ENCODE results near the gene POMT1. TPM values are rescaled to one million over a fixed set of nuclear protein-coding genes. Genes with fewer than 3 reads are reported as not detected.

POMT1 gene
- polyA plus RNA-seq, 3 donors = 36.9 to 50.9 (median 50.0) TPM

- no peak for DNase-seq
Measured at GRCh38 chr9:131522257-131523085, 19.8 kb downstream of the POMT1 start.

- no peak for DNase-seq
Measured at GRCh38 chr9:131523086-131523388, 20.3 kb downstream of the POMT1 start.

GRCh38 chr9:131523451-131524435, 21.0 kb downstream of the POMT1 start:
- DNase-seq = no peak

- no peak for DNase-seq
Measured at GRCh38 chr9:131524665-131525315, 22.1 kb downstream of the POMT1 start.

DNA sequence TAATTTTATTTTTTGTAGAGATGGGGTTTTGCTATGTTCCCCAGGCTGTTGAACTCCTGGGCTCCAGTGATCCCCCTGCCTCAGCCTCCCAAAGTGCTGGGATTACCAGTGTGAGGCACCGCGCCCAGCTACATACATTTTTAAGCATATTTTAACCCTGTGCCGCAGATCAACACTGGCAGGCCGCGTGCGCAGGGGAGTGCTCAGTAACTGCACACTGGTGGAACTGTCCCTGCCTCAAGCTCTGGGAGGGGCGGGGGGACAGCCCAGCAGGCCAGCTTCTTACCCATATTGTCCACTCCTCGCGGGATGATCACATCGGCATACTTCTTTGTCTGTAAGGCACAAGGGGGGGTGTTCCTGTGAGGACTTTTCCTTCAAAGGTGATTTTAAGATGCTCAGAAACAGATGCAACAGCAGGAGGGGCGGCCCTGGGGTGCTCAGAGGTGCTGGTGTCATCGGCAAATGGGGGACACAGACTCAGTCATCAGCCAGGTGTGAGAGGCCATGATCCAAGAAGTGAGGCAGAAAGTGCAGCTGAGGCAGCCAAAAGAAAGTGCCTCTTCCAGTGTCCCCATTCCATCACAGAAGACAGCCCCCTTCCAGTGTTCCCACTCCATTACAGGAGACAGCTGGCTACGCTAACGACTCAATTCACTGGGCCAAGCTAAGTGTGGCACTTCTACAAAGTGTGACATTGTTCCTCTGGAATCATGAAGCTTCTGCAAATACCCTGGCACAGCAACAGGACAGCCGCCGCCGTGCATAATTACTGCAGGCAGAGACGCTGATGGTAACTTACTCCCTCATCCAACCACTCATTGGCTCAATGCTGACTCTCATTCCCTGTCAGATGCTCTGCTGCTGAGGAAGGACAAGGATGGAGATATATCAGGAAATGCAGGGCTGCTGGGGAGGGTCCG, 23.2 kb downstream of the POMT1 start:
- no peak for DNase-seq

- DNase-seq = no peak
Measured at GRCh38 chr9:131528186-131528585, 25.5 kb downstream of the POMT1 start.

DNA sequence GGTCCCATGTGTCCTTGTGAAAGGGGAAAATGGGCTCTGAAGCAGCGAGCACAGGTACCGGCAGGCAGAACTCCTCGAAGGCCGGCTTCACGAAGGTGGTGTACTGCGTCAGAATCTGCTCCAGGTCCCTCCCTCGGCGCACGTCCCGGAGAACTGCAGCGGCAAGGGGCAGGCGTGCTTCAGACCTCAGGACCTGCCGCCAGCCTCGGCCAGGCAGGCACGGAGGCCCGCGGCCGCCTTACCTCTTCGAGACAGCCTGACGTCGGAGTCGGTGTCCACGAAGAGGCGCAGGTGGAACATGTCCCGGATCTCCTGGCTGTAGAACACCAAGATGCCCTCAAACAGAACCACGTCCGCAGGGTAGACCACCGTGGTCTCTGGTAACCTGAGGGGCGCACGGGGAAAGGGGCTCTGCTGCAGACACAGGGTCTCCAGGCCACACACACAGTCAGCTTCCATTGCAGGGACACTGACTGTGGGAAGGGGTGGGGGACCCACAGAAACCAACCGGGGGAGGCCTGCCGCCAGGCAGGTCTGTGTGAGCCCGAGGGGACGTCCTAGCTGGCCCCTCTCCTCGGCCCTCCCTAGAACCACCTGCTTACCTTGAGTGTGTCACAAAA, 26.3 kb downstream of the POMT1 start:
- no peak for DNase-seq

DNA sequence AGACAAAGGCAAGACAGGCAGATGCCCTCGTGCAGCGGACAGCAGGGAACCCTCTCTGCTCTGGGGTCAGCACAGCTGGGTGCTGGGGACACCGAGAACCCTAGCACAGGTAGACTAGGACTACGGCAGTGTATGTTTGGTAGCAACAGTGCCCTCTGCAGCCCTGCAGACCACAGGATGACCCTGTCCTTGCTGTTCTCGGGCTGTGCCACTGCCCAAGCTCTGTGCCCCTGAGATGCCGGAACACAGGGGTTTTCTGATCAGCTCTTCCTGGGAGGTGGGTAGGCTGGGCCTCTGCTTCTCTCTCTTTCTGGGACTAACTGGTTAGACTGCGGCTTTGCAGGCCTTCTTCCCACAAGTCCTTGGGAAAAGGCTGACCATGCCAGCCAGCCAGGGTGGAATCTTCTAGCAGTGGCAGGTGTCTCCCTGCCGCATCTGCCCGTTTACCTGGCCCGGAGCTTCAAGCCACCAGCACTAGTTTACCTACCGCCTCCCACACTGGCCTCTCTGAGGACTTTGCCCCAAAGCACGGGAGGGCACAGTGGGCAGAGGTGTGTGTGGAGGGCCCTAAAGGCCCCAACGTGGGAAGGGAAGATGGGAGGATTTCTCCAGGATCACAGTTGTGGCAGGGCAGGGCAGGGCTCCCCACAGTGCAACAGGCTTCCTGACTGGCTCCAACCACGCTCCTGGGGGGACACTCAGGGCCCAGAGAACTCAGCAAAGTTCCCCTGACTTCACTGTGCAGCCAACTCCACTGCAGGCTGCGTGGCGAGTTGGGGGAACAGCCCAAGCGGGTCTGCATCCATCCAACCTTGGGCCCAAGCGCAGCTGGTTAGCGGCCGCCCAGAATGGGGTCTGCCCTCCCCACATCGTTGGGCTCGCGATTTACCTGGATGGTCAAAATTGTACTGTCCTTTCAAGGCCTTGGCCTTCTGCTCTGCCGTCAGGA, 27.2 kb downstream of the POMT1 start:
- DNase-seq = no peak

- no peak for DNase-seq
Measured at GRCh38 chr9:131530546-131530919, 27.8 kb downstream of the POMT1 start.

- peak; percentile 86 for DNase-seq
Measured at GRCh38 chr9:131530920-131531832, 28.5 kb downstream of the POMT1 start, which contains the start of gene UCK1. TSS of gene UCK1 (minus strand) at chr9:131531263. CDS start at chr9:131531174, 89 bp downstream.

- no peak for DNase-seq
Measured at GRCh38 chr9:131534721-131535237, 32.1 kb downstream of the POMT1 start.

GRCh38 chr9:131537946-131538345, 35.2 kb downstream of the POMT1 start:
- no peak for DNase-seq

DNA sequence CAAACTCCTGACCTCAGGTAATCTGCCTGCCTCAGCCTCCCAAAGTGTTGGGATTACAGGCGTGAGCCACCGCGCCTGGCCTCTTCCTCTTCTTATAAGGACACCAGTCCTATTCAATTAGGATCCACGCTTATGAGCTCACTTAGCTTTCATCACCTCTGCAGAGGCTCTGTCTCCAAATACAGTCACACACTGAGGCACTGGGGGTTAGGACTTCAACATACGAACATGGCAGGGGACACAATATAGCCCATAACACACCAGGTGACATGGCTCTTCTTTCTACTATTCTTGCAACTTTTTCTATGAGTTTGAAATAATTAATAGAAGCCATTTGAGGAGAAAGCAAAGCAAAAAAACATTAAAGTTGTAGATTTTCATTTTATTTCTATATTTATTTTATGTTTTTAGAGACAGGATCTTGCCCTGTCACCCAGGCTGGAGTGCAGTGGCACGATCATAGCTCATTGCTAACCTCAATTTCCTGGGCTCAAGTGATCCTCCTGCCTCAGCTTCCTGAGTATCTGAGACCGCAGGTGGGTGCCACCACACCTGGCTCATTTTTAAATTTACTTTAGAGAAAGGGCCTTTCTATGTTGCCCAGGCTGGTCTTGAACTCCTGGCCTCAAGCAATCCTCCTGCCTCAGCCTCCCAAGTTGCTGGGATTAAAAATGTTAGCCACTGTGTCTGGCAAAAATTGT, 36.7 kb downstream of the POMT1 start:
- DNase-seq = no peak

DNA sequence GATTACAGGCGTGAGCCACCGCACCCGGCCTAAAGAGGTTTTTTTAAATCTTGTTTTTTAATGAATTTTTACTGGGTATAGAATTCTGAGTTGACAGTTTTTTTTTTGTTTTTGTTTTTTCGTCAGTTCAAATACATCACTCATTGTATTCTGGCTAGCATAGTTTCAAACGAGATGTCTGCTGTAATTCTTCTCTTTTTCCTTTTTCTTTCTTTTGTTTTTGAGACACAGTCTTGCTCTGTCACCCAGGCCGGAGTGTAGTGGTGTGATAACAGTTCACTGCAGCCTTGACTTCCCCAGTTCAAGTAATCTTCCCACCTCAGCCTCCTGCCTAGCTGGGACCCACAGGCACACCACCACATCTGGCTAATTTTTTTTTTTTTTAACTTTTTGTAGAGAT, 40.4 kb downstream of the POMT1 start:
- DNase-seq = no peak

- DNase-seq = peak; percentile 82
Measured at GRCh38 chr9:131545003-131545785, 42.5 kb downstream of the POMT1 start, which contains the start of gene PRRT1B. TSS of gene PRRT1B (plus strand) at chr9:131545523. CDS start at chr9:131545616, 93 bp downstream.

DNA sequence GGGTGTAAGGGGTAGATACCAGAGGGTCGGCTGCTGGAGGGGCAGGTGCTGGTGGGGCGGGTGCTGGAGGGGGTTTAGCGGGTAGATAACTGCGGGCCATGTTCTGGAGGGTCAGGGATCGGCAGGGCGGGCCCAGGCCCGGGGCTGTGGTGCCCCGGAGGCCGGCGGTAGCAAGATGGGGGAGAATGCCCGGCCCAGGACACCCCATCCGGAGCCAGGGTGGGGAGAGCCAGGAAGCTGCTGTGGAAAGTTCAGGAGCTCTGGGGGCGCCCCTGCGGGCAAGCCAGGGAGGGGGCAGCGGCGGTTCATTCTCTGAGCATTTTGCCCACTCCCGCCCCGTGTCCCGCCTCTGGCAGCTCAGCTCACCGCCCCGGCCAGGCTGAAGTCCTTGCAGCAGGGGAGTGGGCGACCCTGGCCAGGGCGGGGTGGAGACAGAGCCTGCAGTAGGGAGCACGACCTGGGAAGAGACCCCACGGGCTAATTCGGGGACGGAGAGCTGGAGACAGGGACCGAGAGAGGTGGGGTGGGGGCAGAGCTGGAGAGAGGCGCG, 43.1 kb downstream of the POMT1 start:
- DNase-seq = no peak

Measured in renal pelvis (tissue), 4 donors.